ENCODE data around the gene ARHGAP29. TPM values are rescaled to one million over a fixed set of nuclear protein-coding genes. Genes with fewer than 3 reads are reported as not detected.

Gene ARHGAP29
- total RNA-seq, 1 experiment from 2014 or later: 1.8 TPM

DNA sequence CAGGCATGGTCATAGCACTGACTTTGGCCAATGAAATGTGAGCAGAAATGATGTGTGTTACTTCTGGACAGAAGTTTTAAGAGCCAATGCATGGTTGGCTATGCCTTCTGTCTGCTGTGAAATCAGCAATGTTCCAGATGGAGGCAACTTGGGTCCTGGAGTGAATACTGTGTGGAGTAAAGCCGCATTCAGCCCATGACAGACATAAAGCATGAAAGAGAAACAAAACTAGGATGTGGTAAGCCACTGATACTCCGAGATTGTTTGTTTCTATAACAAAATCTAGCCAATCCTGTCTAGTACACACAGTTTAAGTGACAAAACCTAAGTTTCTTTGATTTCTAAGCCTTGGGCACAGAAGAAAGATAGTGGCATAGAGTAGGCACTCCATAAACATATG, 47.1 kb upstream of the ARHGAP29 start:
- no peaks in the 10 kb centered on the region for H3K4me1 ChIP-seq (ENCODE audit: insufficient read depth, low read length, poor library complexity, severe bottlenecking)
- H3K9me3 ChIP-seq (ENCODE audit: low read depth, low read length, poor library complexity, severe bottlenecking): no peaks in the 10 kb centered on the region
- BruUV-seq (replicated peaks): no TSS peak
- H3K27me3 ChIP-seq (replicated peaks; ENCODE audit: insufficient read depth, low read depth, low read length, poor library complexity): no peaks in the 10 kb centered on the region
- TF ChIP-seq, protein P1, sequence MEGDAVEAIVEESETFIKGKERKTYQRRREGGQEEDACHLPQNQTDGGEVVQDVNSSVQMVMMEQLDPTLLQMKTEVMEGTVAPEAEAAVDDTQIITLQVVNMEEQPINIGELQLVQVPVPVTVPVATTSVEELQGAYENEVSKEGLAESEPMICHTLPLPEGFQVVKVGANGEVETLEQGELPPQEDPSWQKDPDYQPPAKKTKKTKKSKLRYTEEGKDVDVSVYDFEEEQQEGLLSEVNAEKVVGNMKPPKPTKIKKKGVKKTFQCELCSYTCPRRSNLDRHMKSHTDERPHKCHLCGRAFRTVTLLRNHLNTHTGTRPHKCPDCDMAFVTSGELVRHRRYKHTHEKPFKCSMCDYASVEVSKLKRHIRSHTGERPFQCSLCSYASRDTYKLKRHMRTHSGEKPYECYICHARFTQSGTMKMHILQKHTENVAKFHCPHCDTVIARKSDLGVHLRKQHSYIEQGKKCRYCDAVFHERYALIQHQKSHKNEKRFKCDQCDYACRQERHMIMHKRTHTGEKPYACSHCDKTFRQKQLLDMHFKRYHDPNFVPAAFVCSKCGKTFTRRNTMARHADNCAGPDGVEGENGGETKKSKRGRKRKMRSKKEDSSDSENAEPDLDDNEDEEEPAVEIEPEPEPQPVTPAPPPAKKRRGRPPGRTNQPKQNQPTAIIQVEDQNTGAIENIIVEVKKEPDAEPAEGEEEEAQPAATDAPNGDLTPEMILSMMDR (conservative IDR thresholded peaks at IDR 0.05; ENCODE audit: low read depth, low read length): no peak
- no peak for TF ChIP-seq EZH2 (IDR thresholded peaks at IDR 0.05; ENCODE audit: borderline replicate concordance, low read depth, low read length, poor library complexity, severe bottlenecking)
- ChIA-PET CTCF (no interaction called here), POLR2A (ENCODE audit: low non-redundant PET) (no interaction called here)
- H3K27ac ChIP-seq (ENCODE audit: low read depth, low read length, poor library complexity, severe bottlenecking): no peak overlapping the region
- intact Hi-C loops (cut with micrococcal nuclease; ENCODE audit: unreplicated experiment): no loop called here
- H3K36me3 ChIP-seq (ENCODE audit: insufficient read depth, low read length, poor library complexity, severe bottlenecking): no peaks in the 10 kb centered on the region
- DNase-seq (ENCODE audit: low spot score): no peak
- no peak overlapping the region for H3K4me3 ChIP-seq (ENCODE audit: low read depth, low read length, poor library complexity, severe bottlenecking)

DNA sequence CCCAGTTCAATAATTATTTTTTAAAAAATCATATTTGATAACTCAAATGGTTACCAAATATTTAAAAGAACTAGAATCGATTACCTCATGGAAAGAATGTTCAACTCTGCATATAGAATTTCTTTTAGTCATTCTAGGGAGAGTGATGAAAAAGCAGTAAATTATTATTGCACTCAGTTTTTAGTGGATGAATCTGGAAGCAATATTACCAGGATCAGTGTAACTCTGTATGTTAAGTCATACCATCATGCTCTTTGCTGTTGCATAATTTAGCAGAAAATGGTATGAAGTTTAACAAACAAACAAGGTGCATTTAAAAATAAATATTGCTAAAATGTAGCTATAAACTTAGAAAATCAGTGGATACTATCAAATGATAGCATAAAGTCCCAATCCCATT, 46.1 kb upstream of the ARHGAP29 start:
- ChIA-PET CTCF (no interaction called here), POLR2A (ENCODE audit: low non-redundant PET) (no interaction called here)
- Histone ChIP-seq H3K4me3 (ENCODE audit: low read depth, low read length, poor library complexity, severe bottlenecking) (no peak overlapping the region), H3K27me3 (replicated peaks; ENCODE audit: insufficient read depth, low read depth, low read length, poor library complexity) (no peaks in the 10 kb centered on the region), H3K36me3 (ENCODE audit: insufficient read depth, low read length, poor library complexity, severe bottlenecking) (no peaks in the 10 kb centered on the region), H3K27ac (ENCODE audit: low read depth, low read length, poor library complexity, severe bottlenecking) (no peak overlapping the region), H3K4me1 (ENCODE audit: insufficient read depth, low read length, poor library complexity, severe bottlenecking) (no peaks in the 10 kb centered on the region), H3K9me3 (ENCODE audit: low read depth, low read length, poor library complexity, severe bottlenecking) (no peaks in the 10 kb centered on the region)
- no peak for TF ChIP-seq EZH2 (IDR thresholded peaks at IDR 0.05; ENCODE audit: borderline replicate concordance, low read depth, low read length, poor library complexity, severe bottlenecking)
- TF ChIP-seq, protein P1 (conservative IDR thresholded peaks at IDR 0.05; ENCODE audit: low read depth, low read length): no peak
- BruUV-seq (replicated peaks): no TSS peak
- intact Hi-C loops (cut with micrococcal nuclease; ENCODE audit: unreplicated experiment): no loop called here
- DNase-seq (ENCODE audit: low spot score): no peak

- H3K27ac ChIP-seq (ENCODE audit: low read depth, low read length, poor library complexity, severe bottlenecking): no peak overlapping the region
- CTCF ChIA-PET: no interaction called here
- POLR2A ChIA-PET (ENCODE audit: low non-redundant PET): no interaction called here
Measured at GRCh38 chr1:94282143-94282711, 44.8 kb upstream of the ARHGAP29 start.

More at GRCh38 chr1:94282143-94282711, 44.8 kb upstream of the ARHGAP29 start:
- no peak for TF ChIP-seq EZH2 (IDR thresholded peaks at IDR 0.05; ENCODE audit: borderline replicate concordance, low read depth, low read length, poor library complexity, severe bottlenecking)
- TF ChIP-seq, protein P1 (conservative IDR thresholded peaks at IDR 0.05; ENCODE audit: low read depth, low read length): no peak
- no peaks in the 10 kb centered on the region for H3K36me3 ChIP-seq (ENCODE audit: insufficient read depth, low read length, poor library complexity, severe bottlenecking)
- no peak overlapping the region for H3K4me3 ChIP-seq (ENCODE audit: low read depth, low read length, poor library complexity, severe bottlenecking)
- no peaks in the 10 kb centered on the region for H3K9me3 ChIP-seq (ENCODE audit: low read depth, low read length, poor library complexity, severe bottlenecking)
- no TSS peak for BruUV-seq (replicated peaks)
- H3K27me3 ChIP-seq (replicated peaks; ENCODE audit: insufficient read depth, low read depth, low read length, poor library complexity): no peaks in the 10 kb centered on the region
- intact Hi-C loops (cut with micrococcal nuclease; ENCODE audit: unreplicated experiment): no loop called here
- no peaks in the 10 kb centered on the region for H3K4me1 ChIP-seq (ENCODE audit: insufficient read depth, low read length, poor library complexity, severe bottlenecking)
- no peak for DNase-seq (ENCODE audit: low spot score)

All from A673 (cell line).